Adrenal gland (tissue), 12 donors: ENCODE measurements around the gene MAP4. TPM values are rescaled to one million over a fixed set of nuclear protein-coding genes. Genes with fewer than 3 reads are reported as not detected.
A peak's percentile ranks its signal among the peaks of the same experiment; 100 is the strongest.

ENCODE experiments used
- DNase-seq, 7 donors: peaks; one replicate each; pipeline ENCODE4 v3.0.0-alpha.2; 2019 to 2020
- H3K27ac ChIP-seq, 5 donors: fragments of 200-600 bp; sonication (generic) in 4 of 5; 1 replicate in 3 of 5; 2 replicates in 2 of 5; pipeline versions ENCODE4 v1.5.1 to v1.8.0; 2016 to 2020; ENCODE audit warnings: mild to moderate bottlenecking in 1 of 5
- H3K27me3 ChIP-seq: fragments of 200-600 bp; 2 replicates; pipeline ENCODE4 v1.8.0; 2021
- H3K36me3 ChIP-seq, 2 donors: fragments of 200-600 bp; replicated peaks in 1 of 2; 1 replicate in 1 of 2; 2 replicates in 1 of 2; pipeline versions ENCODE4 v1.5.1 to v1.8.0; 2018 to 2022
- H3K4me1 ChIP-seq, 2 donors: fragments of 200-600 bp; replicated peaks in 1 of 2; 1 replicate in 1 of 2; 2 replicates in 1 of 2; pipeline versions ENCODE4 v1.5.1 to v1.8.0; 2018 to 2021
- H3K4me3 ChIP-seq, 4 donors: fragments of 200-600 bp; sonication (generic) in 3 of 4; one replicate each; pipeline ENCODE4 v1.5.1; 2016 to 2018
- H3K9me3 ChIP-seq, 3 donors: fragments of 200-600 bp; sonication (generic) in 1 of 3; replicated peaks in 1 of 3; 1 replicate in 2 of 3; 2 replicates in 1 of 3; pipeline versions ENCODE4 v1.5.1 to v1.8.0; 2016 to 2021
- POLR2A ChIP-seq, 2 donors: fragments of 450-650 bp; IDR thresholded peaks; one replicate each; pipeline ENCODE4 v1.6.1; 2017; ENCODE audit warnings: antibody characterized with exemption in 2 of 2, mild to moderate bottlenecking in 2 of 2, moderate library complexity in 1 of 2
- WGBS, 4 donors: extraction: QIAGEN DNeasy Blood & Tissue Kit in 2 of 4; methylation state at CpG; one replicate each; pipeline versions ENCODE4 v1.1.5 to v1.1.7; 2013 to 2017; 5-methylcytosine and 5-hydroxymethylcytosine counted together
- intact Hi-C, 2 donors: fragments of 100-400 bp; cut with DNase I; formaldehyde crosslinking; loops; one replicate each; pipeline versions ENCODE4 v1.14.1 to v1.15.0; 2022 to 2023
- polyA plus RNA-seq, 3 donors: library from polyadenylated mRNA; stranded (reverse); fragments of 200-250 nt in 2 of 3; fragments of 350-450 nt in 1 of 3; fragmentation: Illumina TruSeq in 1 of 3; extraction: RNeasy Lipid Tissue Mini Kit (QIAGEN cat#74804) in 1 of 3; gene quantifications; one replicate each; pipeline ENCODE4 v1.2.3, GENCODE V29; 2013 to 2014
- total RNA-seq, 9 donors: library from RNA; depleted of rRNA in 4 of 9; stranded (reverse); fragments of >200 nt in 4 of 9; fragments of 120-200 nt in 1 of 9; fragmentation: NEBNext Ultra II Directional in 1 of 9; extraction: Animal tissue kit (Norgen Biotek cat#: 25700) in 1 of 9; gene quantifications; one replicate each; pipeline versions ENCODE4 v1.1.0 to v1.2.4, GENCODE V29; 2013 to 2023
- TF ChIP-seq, protein P1 (sequence below), 6 experiments: fragments of 450-650 bp in 4 of 6; fragments of 200-600 bp in 2 of 6; sonication (generic) in 1 of 6; IDR thresholded peaks; 1 replicate in 5 of 6; 2 replicates in 1 of 6; pipeline versions ENCODE4 v1.5.1 to v1.8.0; 2016 to 2021; ENCODE audit warnings: antibody characterized with exemption in 6 of 6, mild to moderate bottlenecking in 2 of 6, moderate library complexity in 1 of 6
- donor health status: healthy with polysubstance abuse.
- donor health status: Bipolar disorder and iron deficiency.
- donor health status: DM: yes; HTN: yes; CAD: no.
- donor health status: DM: no; HTN: no; CAD: no.
- donor health status: DM: no; HTN: no; CAD: no.
- donor health status: DM: yes; HTN: yes; CAD: no.

The MAP4 gene
- total and polyA plus RNA-seq, 12 donors, result 34.3 to 152 (median 75.7) TPM

DNA sequence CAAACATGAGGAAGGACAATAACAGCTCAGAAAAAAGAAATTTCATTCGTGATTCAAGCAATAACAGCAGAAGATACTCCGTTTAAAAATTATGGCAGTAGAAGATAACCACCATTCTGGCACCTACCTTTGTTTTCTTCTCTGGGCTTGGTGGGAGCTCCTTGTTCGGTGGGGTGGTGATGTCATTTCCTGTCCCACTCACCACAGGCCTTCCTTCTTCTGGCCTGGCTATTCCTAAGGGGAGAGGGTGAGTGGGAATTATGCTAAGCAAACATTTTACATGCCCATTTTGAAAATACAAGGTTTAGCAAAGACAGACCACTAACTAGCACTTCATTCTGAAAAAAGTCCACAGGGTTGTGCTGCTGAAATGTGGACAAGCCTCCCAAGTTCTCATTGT is 138.9 kb downstream of the MAP4 start:
- no peak for DNase-seq
- Histone ChIP-seq H3K4me1 (no peaks in the 10 kb centered on the region), H3K27ac (peak overlapping the region in 1 of 5 donors; percentile 24), H3K27me3 (no peaks in the 10 kb centered on the region), H3K4me3 (no peak overlapping the region), H3K36me3 (peaks cover 0 to 13% of the 10 kb centered on the region in 2 donors), H3K9me3 (no peaks in the 10 kb centered on the region)
- intact Hi-C loops, result no loop called here
- TF ChIP-seq, protein P1, sequence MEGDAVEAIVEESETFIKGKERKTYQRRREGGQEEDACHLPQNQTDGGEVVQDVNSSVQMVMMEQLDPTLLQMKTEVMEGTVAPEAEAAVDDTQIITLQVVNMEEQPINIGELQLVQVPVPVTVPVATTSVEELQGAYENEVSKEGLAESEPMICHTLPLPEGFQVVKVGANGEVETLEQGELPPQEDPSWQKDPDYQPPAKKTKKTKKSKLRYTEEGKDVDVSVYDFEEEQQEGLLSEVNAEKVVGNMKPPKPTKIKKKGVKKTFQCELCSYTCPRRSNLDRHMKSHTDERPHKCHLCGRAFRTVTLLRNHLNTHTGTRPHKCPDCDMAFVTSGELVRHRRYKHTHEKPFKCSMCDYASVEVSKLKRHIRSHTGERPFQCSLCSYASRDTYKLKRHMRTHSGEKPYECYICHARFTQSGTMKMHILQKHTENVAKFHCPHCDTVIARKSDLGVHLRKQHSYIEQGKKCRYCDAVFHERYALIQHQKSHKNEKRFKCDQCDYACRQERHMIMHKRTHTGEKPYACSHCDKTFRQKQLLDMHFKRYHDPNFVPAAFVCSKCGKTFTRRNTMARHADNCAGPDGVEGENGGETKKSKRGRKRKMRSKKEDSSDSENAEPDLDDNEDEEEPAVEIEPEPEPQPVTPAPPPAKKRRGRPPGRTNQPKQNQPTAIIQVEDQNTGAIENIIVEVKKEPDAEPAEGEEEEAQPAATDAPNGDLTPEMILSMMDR (IDR thresholded peaks at IDR 0.05), result no peak
- no peak for TF ChIP-seq POLR2A (IDR thresholded peaks at IDR 0.05)
- 73 to 85% (median 77%) methylated on average over 3 of the region's 3 CpGs for WGBS, 4 donors

DNA sequence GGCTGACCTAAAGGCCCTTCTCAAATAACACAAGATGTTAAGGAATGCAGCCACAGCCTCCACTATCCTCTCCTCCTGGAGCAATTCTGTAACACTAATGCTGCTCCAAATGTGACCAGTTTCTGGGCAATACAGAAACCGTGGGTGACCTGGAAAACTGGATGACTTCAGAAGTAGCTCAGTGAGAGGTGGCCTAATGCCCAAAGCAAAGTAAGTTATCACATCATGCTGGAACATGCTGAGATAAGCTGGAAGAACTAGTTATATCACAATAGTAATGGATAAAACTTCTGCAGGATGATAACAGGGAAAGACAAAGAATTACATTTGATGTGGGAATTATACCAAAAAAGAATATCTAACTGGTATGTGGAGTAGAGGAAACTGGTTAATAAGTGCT is 141.3 kb downstream of the MAP4 start:
- no peak overlapping the region for H3K27ac ChIP-seq
- no peak for DNase-seq
- H3K4me3 ChIP-seq, result no peak overlapping the region
- H3K9me3 ChIP-seq, result no peaks in the 10 kb centered on the region
- WGBS, 4 donors, result 64 to 67% (median 65%) methylated on average over 1 of the region's 1 CpG
- H3K4me1 ChIP-seq, result no peaks in the 10 kb centered on the region
- no peaks in the 10 kb centered on the region for H3K27me3 ChIP-seq
- intact Hi-C loops, result no loop called here
- peaks cover 0 to 36% of the 10 kb centered on the region in 2 donors for H3K36me3 ChIP-seq
- TF ChIP-seq, protein P1 (IDR thresholded peaks at IDR 0.05), result no peak
- TF ChIP-seq POLR2A (IDR thresholded peaks at IDR 0.05), result no peak

DNA sequence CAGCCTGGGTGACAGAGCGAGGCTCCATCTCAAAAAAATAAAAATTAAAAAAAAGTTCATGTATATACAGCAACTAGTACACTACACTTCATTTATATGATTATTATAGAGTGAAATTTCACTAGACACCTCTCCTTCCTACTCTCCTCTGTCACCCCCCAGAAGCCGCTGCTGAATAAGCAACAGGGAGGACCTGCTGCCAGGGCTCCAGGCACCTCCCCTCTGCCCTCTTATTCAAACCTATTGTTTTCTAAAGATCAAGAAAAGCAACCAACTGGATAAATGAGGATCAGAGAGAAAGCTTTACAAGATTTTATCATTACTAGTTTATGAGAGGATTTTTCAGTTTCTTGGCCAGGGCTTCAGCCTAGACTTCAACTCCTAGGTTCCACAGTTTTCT is 141.8 kb downstream of the MAP4 start:
- intact Hi-C loops, result no loop called here
- WGBS, 4 donors, result 94 to 100% (median 99%) methylated on average over 2 of the region's 2 CpGs
- no peak for DNase-seq

DNA sequence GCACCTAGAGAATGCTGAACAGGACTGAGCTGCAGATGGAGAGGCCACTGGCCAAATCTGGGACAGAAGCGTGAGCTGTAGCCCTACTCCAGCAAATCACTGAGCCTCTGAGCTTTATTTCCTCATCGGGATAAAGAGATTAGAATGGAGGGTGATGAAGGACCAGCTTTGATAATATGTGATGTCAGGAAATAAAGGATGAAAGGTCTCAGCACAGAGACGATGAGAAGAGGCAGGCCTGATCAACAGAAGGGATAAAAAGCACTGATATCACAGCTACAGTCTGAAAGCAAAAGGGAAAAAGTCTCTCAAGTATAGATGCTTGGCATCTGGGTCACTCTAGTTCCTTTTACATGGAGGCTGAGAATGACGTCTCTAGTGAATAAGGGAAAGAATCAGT is 143.3 kb downstream of the MAP4 start:
- Histone ChIP-seq H3K27ac (no peak overlapping the region), H3K27me3 (no peaks in the 10 kb centered on the region), H3K9me3 (no peaks in the 10 kb centered on the region), H3K4me1 (no peaks in the 10 kb centered on the region), H3K4me3 (no peak overlapping the region), H3K36me3 (peaks cover 0 to 55% of the 10 kb centered on the region in 2 donors)
- 81 to 87% (median 84%) methylated on average over 4 of the region's 4 CpGs for WGBS, 4 donors
- intact Hi-C loops, result no loop called here
- TF ChIP-seq, protein P1 (IDR thresholded peaks at IDR 0.05), result no peak
- TF ChIP-seq POLR2A (IDR thresholded peaks at IDR 0.05), result no peak
- peak in 1 of 7 donors; percentile 35 for DNase-seq

More for the DNA sequence above, 141.8 kb downstream of the MAP4 start:
- H3K36me3 ChIP-seq, result peaks cover 0 to 40% of the 10 kb centered on the region in 2 donors
- H3K27me3 ChIP-seq, result no peaks in the 10 kb centered on the region
- H3K27ac ChIP-seq, result no peak overlapping the region
- no peaks in the 10 kb centered on the region for H3K4me1 ChIP-seq
- H3K4me3 ChIP-seq, result no peak overlapping the region
- H3K9me3 ChIP-seq, result no peaks in the 10 kb centered on the region
- TF ChIP-seq POLR2A (IDR thresholded peaks at IDR 0.05), result no peak
- TF ChIP-seq, protein P1 (IDR thresholded peaks at IDR 0.05), result no peak
